Cardiac fibroblast (primary cell): ENCODE results near the gene MSI2.
A peak's percentile ranks its signal among the peaks of the same experiment; 100 is the strongest.

Experiments used
- DNase-seq, 2 donors: peaks; one replicate each; pipeline versions ENCODE4 v3.0.0 to v3.0.0-alpha.2; 2010; ENCODE audit warnings: low read depth in 2 of 2
- H3K4me3 ChIP-seq, 2 donors: replicated peaks in 1 of 2; 1 replicate in 1 of 2; 2 replicates in 1 of 2; pipeline ENCODE4 v1.5.1; 2011; ENCODE audit warnings: low read depth in 2 of 2, low read length in 2 of 2, mild to moderate bottlenecking in 2 of 2, moderate library complexity in 1 of 2
- CTCF ChIP-seq: IDR thresholded peaks from one replicate; pipeline ENCODE4 v1.5.1; 2011; ENCODE audit warnings: low read depth, mild to moderate bottlenecking, low read length, inconsistent platforms

Gene MSI2

DNA sequence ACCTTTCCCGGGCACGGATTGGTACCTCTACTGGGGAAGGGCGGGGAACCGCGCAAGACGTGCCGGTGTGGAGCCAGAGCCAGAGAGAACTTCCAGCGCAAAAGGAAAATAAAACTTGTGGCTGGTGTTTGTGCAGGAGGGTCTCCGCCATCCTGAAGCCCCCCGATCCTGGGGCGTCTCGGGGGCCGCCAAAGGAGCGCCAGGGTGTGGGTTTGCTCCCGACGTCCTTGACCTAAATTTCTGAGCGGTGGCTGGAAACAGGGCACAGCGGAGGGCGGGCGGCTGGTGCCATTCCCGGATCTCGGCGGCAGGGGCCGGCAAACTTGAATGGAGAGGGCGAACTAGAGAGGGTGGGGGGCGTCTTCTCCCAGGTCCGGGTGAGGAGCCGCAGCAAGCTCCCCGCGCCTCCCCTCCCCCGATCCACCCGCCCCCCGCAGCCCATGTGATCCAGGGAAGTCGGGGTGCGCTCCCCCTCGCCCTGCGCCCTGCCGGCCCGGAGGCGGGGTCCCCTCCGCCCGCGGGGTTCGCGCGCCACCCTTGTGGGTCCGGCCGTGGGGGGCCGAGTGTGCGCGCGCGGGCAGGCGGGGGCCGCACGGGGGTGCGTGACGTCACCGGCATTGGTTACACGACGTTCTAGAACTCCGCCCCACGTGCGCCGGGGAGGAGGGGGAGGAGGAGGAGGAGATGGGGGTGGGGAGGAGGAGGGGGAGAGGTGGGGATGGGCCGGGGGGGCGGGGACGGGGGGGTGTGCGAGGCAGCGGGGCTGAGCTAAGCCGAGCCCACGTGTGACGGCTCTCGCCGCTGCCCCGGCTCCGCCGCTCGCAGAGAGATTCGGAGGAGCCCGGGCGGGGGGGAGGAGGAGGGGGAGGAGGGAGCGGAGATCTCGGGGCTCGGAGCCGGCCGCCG, at the start of gene MSI2:
TSS of gene MSI2 (plus strand) at position 748 of the 906 bp plus-strand sequence. CDS start 220 bp downstream, outside the sequence.
- peak within 1 kb of the TSS; percentile 66 to 74 for H3K4me3 ChIP-seq
- no peak for TF ChIP-seq CTCF
- DNase-seq, result peak; percentile 80 to 92

DNA sequence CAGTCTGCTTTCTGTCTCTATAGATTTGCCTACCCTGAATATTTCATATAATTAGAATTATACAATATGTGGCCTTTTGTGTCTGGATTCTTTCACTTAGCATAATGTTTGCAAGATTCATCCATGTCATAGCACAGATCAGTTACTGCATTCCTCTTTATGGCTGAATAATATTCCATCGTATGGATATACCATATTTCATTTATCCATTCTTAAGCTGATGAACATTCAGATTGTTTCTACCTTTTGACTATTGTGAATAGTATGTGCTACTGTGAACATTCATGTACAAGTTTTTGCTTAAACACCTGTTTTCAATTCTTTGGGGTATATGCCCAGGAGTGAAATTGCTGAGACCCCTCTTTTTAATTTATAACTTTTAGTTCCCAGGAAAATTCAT, 49.4 kb upstream of the MSI2 start:
- no peak for TF ChIP-seq CTCF
- no peak for DNase-seq
- H3K4me3 ChIP-seq, result no peak overlapping the region

DNA sequence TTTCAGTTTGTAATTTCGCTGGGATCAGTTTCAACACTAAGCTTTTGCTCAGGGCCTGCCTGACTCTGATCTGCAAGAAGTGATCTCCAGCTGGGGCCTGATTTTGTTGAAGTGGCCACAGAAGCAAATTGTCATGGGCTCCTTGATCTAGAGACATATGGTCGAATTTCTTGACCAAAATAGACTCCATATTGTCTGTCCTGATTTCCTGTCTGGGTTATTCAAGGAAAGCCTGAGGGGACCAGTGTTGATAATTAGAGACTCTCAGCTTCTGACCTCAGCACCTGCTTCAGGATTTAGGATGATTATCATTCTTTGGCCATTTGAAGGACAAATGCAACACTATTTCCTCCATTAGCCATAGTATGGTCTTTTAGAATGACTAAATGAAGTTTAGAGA, 48.9 kb upstream of the MSI2 start:
- TF ChIP-seq CTCF, result no peak
- no peak overlapping the region for H3K4me3 ChIP-seq

GRCh38 chr17:57210224-57210553, 46.1 kb upstream of the MSI2 start:
- peak in 1 of 2 donors; percentile 49 for DNase-seq
- no peak for TF ChIP-seq CTCF
- no peak overlapping the region for H3K4me3 ChIP-seq

More for the DNA sequence above, 48.9 kb upstream of the MSI2 start:
- DNase-seq, result no peak

GRCh38 chr17:57210972-57211411, 45.3 kb upstream of the MSI2 start:
- no peak for TF ChIP-seq CTCF
- H3K4me3 ChIP-seq, result no peak overlapping the region
- DNase-seq, result peak in 1 of 2 donors; percentile 46

- no peak for TF ChIP-seq CTCF
- DNase-seq, result peak in 1 of 2 donors; percentile 65
These were observed 44.8 kb upstream of the MSI2 start for GRCh38 chr17:57211543-57211942.

More at GRCh38 chr17:57211543-57211942, 44.8 kb upstream of the MSI2 start:
- no peak overlapping the region for H3K4me3 ChIP-seq
